Sciatic nerve (tissue), 2 donors: Measurements from ENCODE around the gene LILRB3. TPM values are rescaled to one million over a fixed set of nuclear protein-coding genes. Genes with fewer than 3 reads are reported as not detected.
"Not testable (repeated sequence)": the region's sequence is repeated elsewhere in the genome, so short reads cannot be mapped to it uniquely, and the experiment has no call there.

Experiments
- ATAC-seq: fragments of 200-7000 bp; cut with Tn5 transposase; one replicate; pipeline ENCODE4 v1.9.1; 2020; ENCODE audit warnings: mild to moderate bottlenecking, moderate library complexity
- DNase-seq: peaks from one replicate; pipeline ENCODE4 v3.0.0-alpha.2; 2020; ENCODE audit warnings: low spot score
- intact Hi-C: fragments of 100-400 bp; cut with DNase I; formaldehyde crosslinking; loops from one replicate; pipeline ENCODE4 v1.14.2; 2022
- total RNA-seq: library from RNA; stranded (reverse); fragmentation: NEBNext Ultra II Directional; extraction: Animal tissue kit (Norgen Biotek cat#: 25700); gene quantifications from one replicate; pipeline ENCODE4 v1.2.1, GENCODE V29; 2021
- donor health status: DM: no; HTN: no; CAD: no.
- donor health status: DM: no; HTN: no; CAD: no.

The LILRB3 gene
- 23.9 TPM for total RNA-seq

DNA sequence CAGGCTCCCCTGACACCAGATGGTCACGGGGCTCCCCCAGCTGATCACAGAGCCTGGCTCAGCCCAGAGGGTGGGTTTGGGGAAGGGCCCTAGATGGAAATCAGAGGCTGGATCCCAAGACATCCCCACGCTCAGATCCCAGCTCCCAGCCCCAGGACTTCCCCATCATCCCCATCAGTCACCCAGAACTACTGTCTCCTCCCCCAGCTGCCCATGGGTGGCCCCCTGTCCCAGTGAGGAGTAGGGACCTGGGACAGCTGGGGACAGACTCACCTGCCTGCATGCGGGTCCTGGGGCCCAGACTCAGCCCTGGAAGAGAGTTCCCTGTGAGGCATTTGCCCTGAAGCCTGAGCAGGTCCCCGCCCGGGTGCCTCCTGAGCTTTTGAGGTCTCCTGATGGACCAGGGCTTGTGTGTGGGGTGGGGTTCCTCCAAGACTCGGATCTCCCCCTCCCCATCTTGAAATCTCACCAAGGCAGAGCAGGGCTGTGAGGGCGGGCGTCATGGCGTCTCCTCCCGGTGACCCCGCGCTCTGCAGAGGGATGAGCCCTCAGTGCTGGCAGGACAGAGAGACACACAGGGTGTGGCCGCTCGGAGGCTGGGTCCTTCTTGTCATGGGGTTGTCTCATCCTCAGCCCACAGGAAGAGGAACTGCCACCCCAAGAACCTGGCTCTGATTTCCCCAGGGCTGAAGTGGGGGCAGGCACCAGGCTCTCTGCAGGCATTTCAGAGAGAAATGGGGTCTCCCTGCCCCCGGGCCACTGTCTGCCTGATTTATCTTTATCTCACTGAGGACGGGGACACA, at the start of gene LILRB3:
Gene LILRB3 (minus strand): TSS at position 534 of the 803 bp plus-strand sequence. CDS start 31 bp downstream, at position 503.
- DNase-seq, intact Hi-C loops: not testable (repeated sequence)
- ATAC-seq = peak; percentile 62

DNA sequence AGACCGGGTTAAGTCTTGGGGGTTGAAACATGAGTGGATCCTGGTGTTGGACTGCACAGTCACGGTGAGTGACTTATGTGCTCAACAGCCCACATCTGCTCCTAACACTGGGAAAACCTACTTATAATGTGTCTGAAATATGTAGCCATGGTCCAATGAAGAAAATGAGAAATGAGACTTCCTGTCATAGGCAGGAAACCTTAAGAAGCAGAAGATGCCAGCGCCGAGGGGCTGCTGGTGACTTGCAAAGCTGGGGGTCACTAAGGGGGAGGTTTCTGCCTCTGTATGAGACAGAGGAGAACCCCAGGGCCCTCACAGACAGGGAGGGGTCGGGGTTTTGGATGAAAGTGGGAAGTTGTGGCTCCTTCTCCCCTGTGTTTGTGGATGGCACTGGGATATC, 49.4 kb upstream of the LILRB3 start:
- ATAC-seq, intact Hi-C loops, DNase-seq: not testable (repeated sequence)

DNA sequence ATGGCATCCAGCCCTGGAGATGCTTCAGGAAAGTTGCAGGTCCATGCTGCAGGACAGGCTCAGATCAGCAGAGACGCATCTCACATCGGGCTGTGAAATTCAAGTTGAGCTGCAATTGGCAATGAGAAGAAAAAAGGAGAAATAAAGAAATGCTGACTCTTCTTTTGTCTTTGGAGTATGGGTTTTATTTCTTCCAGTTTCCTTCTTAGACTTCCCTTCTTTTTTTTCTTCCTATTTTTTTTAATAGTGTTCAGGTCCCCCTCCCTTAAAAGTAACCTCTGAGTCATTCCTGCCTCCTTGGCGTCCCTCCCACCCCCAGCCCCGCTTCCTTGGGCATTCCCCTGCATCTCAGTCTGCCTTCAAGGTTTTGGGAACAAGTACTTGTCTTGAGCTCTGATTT, 48.8 kb upstream of the LILRB3 start:
- not testable (repeated sequence) for DNase-seq

DNA sequence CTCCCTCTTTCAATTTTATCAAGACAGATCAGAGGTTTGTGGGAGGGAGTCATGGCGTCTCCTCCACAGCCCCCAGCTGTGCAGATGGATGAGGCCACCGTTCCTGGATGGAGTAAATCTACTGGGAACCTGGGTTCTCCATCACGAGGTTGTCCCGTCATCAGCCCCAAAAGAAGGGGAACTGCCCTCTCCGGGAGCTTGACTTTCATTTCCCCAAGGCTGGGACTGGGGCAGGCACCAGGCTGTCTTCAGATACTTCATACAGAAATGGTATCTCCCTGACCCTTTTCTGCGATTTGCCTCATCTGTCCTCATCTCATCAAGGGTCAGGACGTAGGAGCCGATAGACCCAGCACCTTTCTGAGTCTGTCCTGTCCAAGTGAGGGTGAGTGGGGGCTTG, 48.3 kb upstream of the LILRB3 start:
- DNase-seq = no peak
- peak; percentile 76 for ATAC-seq
- intact Hi-C loops = no loop called here

More for the DNA sequence above, 48.8 kb upstream of the LILRB3 start:
- ATAC-seq = peak; percentile 34
- intact Hi-C loops = not testable (repeated sequence)

DNA sequence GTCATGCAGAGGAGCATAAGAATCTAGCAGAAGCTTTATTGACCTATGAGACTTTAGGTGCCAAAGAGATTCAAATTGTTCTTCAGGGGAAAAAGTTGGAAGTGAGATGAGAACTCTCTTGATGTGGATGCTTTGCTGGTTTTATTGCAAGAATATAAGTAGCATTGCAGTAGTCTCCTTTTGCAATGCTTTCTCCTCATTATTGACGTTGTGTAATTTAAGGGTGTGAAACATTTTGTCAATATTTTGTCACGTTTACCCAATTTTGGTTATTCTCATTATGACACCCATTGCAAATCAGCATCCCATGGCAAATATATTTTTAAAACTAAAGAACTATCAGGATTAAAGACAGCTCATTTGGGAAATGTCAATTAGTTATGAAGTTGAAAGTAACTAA, 46.1 kb upstream of the LILRB3 start:
- no peak for ATAC-seq
- intact Hi-C loops = no loop called here

DNA sequence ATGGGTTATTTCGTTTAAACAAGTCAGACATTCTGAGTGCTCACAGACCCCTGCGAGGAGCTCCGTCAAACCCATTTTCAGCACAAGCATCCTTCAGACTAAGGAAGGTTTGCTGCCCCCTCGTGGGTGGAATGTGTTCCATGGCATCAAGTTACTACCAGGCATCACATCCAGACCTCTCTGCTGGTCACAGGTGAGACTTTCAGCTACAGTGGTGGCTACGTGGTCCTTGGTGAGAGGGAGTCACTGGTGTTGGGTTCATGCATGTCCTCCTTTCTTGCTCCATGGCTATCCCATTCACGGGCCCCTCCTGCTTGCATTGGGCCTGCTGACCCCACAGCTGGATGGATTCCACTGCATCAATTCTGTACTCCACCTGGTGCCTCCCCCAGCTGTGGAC, 43.3 kb upstream of the LILRB3 start:
- ATAC-seq = no peak
- intact Hi-C loops = no loop called here
- DNase-seq = peak; percentile 86

More for the DNA sequence above, 46.1 kb upstream of the LILRB3 start:
- no peak for DNase-seq

DNA sequence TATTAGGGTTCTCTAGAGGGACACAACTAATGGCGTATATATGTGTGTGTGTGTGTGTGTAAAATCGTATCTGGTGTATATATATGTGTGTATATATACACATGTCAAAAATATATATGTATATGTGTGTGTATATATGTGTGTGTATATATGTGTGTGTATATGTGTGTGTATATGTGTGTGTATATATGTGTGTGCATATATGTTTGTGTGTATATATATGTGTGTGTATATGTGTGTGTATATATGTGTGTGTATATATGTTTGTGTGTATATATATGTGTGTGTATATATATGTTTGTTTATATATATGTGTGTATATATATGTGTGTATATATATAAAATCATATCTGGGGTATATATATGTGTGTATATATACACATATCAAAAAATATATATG, 39.7 kb upstream of the LILRB3 start:
- intact Hi-C loops = no loop called here
- ATAC-seq = no peak
- DNase-seq = no peak

DNA sequence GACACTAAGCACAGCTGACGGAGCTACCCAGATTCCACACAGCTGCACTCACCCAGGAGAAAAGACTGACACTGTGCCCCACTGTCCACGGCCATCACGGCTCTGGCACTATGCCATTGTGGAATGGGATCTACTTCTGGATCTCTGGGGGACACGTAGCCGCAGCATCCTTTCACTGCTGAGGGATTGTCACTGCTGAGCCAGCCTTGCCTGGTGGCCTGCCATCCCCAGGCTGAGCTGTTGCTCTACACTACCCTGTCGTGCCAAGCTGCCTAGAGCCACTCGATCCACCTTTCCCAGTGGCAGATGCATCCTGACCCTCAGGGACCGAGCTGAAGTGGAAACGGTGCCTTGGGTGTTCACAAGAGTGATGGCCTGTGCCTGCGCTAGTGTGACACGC, 39.3 kb upstream of the LILRB3 start:
- intact Hi-C loops = no loop called here
- DNase-seq (no peak), ATAC-seq (no peak)

DNA sequence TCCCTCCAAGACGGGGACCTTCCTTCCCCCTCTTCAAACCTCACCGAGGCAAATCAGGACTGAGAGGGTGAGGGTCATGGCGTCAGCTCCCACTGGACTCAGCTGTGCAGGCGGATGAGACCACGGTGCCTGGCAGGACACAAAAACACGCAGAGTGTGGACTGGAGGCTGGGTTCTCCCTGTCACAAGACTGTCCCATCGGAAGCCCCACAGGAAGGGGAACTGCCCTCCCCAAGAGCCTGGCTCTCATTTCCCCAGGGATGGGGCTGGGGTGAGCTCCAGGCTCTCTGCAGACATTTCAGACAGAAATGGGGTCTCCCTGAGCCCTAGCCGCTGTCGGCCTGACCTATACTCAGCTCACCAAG, 34.3 kb upstream of the LILRB3 start, which contains the start of gene LILRB5:
Gene LILRB5 (minus strand): TSS at position 158 of the 365 bp plus-strand sequence. CDS start 80 bp downstream, at position 78.
- DNase-seq (no peak), ATAC-seq (peak; percentile 65)
- intact Hi-C loops = no loop called here

DNA sequence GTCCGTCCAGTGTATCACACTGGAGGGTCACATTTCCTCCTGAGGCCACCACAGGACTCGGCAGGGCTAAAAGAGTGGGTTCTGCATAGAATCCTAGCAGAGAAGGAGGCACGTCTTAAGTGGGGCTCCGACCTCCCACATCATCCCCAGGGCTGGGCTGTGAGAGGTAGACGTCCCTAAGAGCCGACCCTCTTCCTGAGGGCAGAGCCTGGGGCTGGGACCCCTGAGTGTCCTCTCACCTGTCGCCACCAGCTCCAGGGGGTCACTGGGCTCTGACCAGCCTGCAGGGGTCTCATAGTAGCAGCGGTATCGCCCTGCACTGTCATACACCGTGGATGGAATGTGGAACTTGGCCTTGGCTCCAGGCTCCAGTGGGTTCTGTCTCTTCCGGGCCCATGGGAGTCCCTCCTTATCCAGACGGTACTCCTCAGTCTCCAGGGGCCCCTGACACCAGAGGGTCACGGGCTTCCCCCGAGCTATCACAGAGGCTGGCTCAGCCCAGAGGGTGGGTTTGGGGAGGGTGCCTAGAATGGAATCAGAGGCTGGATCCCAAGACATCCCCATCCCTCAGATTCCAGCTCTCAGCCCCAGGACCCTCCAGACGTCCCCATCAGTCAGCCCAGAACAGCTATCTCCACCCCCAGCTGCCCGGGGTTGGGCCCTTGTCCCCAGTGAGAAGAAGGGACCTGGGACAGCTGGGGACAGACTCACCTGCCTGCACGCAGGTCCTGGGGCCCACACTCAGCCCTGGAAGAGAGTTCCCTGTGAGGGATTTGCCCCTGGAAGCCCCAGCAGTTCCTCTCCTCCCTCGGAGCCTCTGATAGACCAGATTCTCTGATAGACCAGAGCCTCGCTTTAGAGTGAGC, 33.7 kb upstream of the LILRB3 start:
- no peak for DNase-seq
- intact Hi-C loops = no loop called here
- ATAC-seq = peak; percentile 13

DNA sequence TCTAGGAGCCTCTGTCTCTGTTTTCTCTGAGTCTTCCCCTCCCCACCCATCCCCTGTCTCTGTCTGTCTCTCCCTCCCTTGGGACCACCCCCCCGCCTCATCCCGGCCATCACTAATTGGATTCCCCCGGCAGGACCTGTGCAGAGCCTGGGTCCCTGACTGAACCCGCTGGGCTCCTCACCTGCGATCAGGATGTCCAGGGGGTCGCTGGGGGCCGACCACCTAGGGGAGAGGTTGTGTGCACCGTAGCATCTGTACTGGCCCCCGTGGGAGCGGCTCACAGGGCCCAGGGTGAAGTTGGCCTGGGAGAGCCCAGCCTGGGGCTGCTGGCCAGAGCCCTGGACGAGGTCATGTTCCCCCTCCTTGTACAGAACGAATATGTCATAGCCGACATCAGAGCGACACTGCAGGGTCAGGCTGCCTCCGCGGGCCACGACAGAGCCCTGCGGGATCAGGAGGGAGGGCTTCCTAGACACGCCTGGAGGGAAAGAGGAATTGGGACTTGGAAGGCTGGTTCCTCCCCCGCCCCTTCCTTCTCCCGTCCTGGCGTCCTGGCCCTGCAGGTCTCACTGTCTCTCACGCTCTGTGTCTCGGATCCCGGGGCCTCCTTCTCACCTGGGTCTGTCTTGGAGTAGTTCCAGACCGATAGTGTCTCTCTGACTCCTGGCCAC, 32.4 kb upstream of the LILRB3 start:
- ATAC-seq (no peak), DNase-seq (no peak)
- intact Hi-C loops = no loop called here

DNA sequence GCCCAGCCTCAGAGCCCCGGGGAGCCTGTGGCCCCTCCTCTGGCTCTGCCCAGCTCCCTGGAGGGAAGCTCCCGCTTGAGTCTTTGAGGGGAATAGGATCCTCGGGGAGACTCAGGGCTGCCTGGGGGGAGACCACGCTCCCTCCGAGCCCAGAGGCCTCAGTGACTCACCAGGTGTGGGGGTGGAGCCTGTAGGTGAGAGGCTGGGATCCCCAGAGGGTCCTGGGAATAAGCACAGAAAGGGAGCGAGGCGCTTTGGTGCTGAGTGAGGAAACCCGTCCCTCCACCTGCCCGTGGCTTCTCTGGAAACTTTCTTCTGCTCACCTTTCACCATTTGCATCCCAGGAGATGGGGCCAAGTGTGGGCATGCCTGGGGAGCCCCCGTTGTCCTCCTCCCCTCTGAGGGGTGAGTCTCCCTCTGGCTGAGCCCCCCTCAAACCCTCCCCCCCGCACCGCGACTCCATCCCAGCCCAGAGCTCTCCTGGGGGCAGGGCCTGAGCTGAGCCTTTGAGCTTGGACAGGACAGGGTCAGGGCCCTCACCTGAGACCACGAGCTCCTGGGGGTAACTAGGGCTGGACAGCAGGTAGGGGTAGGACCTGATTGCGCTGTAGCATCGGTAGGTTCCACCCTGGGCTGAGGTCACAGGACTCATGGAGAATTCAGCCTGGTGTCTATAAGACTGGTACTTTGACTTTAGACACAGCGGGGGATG, 31.5 kb upstream of the LILRB3 start:
- no peak for DNase-seq
- intact Hi-C loops = no loop called here
- ATAC-seq = no peak

DNA sequence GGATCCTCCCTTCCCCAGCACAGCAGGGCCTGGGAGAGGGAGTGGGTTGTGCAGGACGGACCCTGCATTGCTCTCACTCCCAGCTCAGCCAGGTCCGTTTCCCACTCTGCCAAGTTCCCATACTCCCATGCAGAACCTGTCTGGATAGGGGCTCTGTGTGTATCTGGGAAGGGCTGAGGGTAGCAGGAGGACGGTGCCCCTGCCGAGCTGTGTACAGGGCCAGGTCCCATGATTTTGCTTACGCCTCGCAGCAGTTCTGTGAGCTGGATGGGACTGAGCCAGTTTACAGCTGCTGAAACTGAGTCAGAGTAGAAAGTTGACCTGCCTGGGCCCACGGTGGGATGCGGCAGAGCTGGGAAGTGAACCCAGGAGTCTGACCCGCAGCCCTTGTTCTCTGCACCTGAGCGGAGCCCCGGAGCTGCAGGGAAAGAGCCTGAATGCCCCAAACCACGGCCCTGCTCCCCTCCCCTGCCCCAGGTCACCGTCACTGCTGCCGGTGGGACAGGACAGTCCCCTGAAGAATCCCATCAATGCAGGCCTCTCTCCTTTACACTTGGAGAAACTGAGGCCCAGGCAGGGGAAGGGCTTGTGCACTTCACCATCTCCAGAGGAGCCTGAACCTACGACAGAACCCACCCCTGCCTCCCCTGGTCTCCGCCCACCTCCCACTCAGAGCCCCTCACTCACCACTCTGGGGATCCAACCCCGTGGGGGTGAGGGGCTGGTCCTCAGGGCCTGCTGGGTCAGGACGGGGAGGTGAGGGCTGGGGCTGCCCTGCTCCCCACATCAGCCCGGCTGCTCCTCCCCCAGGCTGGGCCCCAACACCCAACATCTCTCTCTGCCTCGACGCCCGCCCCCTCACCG, 30.8 kb upstream of the LILRB3 start:
- ATAC-seq (no peak), DNase-seq (no peak)
- intact Hi-C loops = no loop called here

DNA sequence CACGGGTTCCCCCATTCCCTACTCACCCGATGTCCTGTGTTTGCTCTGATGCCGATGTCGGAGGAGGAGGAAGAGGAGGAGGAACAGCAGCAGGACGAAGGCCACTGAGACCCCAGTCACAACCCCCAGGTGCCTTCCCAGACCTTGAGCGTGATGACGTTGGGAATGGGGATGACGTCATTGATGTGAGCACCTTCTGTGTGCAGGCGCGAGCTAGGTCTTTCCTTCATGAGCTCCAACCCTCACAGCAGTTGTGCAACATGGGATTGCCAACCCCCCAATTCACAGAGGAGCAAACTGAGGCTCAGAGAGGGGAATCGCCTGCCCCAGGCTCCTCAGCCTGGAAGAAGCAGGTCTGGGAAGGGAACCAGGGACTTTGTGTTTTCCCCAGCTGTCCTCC, 30.0 kb upstream of the LILRB3 start:
- ATAC-seq = no peak
- DNase-seq = no peak
- intact Hi-C loops = no loop called here

DNA sequence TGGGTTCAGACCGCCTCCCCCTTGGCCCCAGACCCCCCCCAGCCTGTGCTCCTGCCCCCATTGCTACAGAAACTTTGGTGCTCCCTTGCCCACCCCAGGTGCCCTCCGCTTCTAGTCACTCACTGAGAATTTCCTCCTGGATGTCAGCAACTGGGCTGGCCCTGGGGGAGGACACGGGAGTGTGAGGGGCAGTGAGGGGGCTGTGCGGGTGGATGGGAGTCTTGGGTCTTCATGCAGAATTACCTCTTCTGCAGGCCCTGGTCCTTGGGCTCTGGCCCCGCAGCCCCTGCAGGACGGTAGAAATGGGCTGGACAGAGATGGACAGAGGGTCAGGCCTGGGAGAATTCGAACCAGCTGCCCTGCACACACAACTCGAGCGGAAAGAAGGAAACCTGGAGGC, 29.4 kb upstream of the LILRB3 start:
- DNase-seq (no peak), ATAC-seq (no peak)
- intact Hi-C loops = no loop called here

DNA sequence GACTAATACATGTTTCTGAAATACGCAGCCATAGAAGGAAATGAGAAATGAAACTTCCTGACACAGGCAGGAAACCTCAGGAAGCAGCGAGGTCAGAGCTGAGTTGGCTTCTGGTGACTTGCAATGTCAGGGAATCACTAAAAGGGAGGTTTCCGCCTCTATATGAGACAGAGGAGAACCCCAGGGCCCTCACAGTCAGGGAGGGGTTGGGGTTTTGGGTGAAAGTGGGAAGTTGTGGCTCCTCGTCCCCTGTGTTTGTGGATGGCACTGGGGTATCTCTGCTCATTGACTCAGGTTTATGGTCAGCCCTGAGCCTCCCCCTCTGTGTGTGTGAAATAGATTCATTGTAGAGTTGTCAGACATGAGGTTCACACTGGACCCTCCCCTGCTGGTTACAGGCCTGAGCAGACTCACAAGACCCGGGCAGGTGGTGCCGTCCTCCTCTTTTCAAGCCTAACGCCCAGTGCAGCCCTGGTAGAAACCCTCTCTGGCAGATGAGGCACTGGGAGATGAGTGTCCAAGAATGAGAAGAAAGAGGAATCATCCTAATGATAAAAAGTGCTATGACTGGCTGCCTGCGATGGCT, 25.3 kb upstream of the LILRB3 start:
- intact Hi-C loops = no loop called here
- ATAC-seq = peak; percentile 89
- no peak for DNase-seq

DNA sequence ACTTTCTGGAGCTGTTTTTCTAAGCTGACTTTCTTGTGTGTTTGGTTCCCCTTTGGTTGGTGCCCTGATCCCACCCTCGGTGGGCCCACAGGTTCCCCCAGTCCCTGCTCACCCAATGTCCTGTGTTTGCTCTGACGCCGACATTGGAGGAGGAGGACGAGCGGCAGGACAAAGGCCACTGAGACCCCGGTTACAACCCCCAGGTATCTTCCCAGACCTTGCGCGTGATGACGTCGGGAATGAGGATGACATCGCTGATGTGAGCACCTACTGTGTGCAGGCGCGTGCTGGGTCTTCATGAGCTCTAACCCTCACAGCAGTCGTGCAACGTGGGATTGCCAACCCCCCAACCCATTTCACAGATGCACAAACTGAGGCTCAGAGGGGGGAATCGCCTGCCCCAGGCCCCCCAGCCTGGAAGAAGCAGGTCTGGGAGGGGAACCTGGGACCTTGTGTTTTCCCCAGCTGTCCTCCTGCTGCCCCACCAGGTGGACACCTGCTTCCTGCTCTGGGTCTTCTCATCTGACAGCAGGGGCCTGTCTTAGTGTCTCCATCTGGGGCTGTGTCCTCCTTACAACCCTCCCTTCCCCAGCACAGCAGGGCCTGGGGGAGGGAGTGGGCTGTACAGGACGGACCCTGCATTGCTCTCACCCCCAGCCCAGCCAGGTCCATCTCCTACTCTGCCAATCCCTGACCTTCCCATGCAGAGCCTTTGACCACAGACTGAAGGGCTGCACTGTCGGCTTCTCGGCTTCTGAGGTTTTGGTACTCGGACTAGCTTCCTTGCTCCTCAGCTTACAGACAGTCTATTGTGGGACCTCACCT, 24.5 kb upstream of the LILRB3 start:
- ATAC-seq = peak; percentile 44
- intact Hi-C loops = no loop called here

More for the DNA sequence above, 24.5 kb upstream of the LILRB3 start:
- DNase-seq = no peak
